ENCODE measurements around the gene HOTAIR. TPM values are rescaled to one million over a fixed set of nuclear protein-coding genes. Genes with fewer than 3 reads are reported as not detected.

Gene HOTAIR
- polyA plus RNA-seq, 3 donors = not detected

DNA sequence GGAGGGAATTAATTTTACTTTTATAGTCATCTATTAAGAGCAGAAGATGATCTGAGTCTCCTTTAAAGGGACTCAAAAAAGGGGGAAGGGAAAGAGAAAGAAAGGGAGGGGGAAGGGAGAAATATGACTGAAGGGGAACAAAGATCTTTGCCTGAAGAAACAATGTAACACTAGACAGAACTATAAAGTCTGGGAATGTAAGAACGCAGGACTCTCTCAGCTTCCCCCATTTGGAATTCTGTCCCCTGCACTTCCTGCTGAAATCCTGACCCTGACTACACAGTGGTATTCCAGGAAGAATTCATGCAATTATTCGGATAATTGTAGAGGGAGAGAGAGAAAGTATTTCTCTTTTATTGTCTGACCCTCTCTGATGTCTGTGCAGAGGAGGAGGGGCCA, 10.4 kb downstream of the HOTAIR start:
- peaks cover 98 to 99% (median 98%) of the 10 kb centered on the region in 3 donors for H3K27me3 Mint-ChIP-seq (ENCODE audit: low read depth in 3 of 3)
- peaks cover 11 to 91% of the 10 kb centered on the region in 2 donors for H3K9me3 ChIP-seq (replicated peaks in 1 of 2; ENCODE audit: control insufficient read depth in 1 of 2, insufficient read depth in 1 of 2, low read length in 2 of 2)
- WGBS (ENCODE audit: insufficient coverage) = no CpG with 5 or more reads among the region's 2 CpGs
- DNase-seq = no peak
- H3K27ac Mint-ChIP-seq = no peak overlapping the region
- H3K4me3 Mint-ChIP-seq = peak overlapping the region; percentile 8 to 82
- no peaks in the 10 kb centered on the region for H4K20me1 ChIP-seq (ENCODE audit: insufficient read depth, low read length)
- H3K4me3 ChIP-seq (replicated peaks in 1 of 3; ENCODE audit: low read depth in 2 of 3, low read length in 3 of 3) = no peak overlapping the region
- no peak overlapping the region for H3K4me2 ChIP-seq (replicated peaks; ENCODE audit: extremely low read depth, low read length, poor library complexity, severe bottlenecking)
- H3K79me2 ChIP-seq (ENCODE audit: insufficient read depth, low read length) = no peaks in the 10 kb centered on the region
- TF ChIP-seq, protein P1, sequence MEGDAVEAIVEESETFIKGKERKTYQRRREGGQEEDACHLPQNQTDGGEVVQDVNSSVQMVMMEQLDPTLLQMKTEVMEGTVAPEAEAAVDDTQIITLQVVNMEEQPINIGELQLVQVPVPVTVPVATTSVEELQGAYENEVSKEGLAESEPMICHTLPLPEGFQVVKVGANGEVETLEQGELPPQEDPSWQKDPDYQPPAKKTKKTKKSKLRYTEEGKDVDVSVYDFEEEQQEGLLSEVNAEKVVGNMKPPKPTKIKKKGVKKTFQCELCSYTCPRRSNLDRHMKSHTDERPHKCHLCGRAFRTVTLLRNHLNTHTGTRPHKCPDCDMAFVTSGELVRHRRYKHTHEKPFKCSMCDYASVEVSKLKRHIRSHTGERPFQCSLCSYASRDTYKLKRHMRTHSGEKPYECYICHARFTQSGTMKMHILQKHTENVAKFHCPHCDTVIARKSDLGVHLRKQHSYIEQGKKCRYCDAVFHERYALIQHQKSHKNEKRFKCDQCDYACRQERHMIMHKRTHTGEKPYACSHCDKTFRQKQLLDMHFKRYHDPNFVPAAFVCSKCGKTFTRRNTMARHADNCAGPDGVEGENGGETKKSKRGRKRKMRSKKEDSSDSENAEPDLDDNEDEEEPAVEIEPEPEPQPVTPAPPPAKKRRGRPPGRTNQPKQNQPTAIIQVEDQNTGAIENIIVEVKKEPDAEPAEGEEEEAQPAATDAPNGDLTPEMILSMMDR (IDR thresholded peaks at IDR 0.05) = no peak
- H3K27ac ChIP-seq (ENCODE audit: low read depth in 1 of 2, low read length in 2 of 2) = no peak overlapping the region
- H3K27me3 ChIP-seq (ENCODE audit: control insufficient read depth in 2 of 2, insufficient read depth in 2 of 2, low read length in 2 of 2) = peaks cover 98 to 100% of the 10 kb centered on the region in 2 donors
- H3K9me3 Mint-ChIP-seq = peaks cover 5 to 71% (median 35%) of the 10 kb centered on the region in 7 donors
- H3K9ac ChIP-seq (ENCODE audit: insufficient read depth, low read length, poor library complexity, severe bottlenecking) = no peak overlapping the region
- no peaks in the 10 kb centered on the region for H3K36me3 ChIP-seq (replicated peaks in 1 of 2; ENCODE audit: control insufficient read depth in 1 of 2, insufficient read depth in 2 of 2, low read length in 2 of 2)
- no peak overlapping the region for H2AFZ ChIP-seq (ENCODE audit: insufficient read depth, low read depth, low read length, poor library complexity, severe bottlenecking)
- peaks cover 39% of the 10 kb centered on the region for H3K4me1 Mint-ChIP-seq
- no peaks in the 10 kb centered on the region for H3K4me1 ChIP-seq (ENCODE audit: control insufficient read depth in 1 of 2, insufficient read depth in 2 of 2, low read length in 2 of 2)
- intact Hi-C loops (cut with micrococcal nuclease) = no loop called here
- peaks cover 4 to 28% of the 10 kb centered on the region in 2 donors for H3K36me3 Mint-ChIP-seq

DNA sequence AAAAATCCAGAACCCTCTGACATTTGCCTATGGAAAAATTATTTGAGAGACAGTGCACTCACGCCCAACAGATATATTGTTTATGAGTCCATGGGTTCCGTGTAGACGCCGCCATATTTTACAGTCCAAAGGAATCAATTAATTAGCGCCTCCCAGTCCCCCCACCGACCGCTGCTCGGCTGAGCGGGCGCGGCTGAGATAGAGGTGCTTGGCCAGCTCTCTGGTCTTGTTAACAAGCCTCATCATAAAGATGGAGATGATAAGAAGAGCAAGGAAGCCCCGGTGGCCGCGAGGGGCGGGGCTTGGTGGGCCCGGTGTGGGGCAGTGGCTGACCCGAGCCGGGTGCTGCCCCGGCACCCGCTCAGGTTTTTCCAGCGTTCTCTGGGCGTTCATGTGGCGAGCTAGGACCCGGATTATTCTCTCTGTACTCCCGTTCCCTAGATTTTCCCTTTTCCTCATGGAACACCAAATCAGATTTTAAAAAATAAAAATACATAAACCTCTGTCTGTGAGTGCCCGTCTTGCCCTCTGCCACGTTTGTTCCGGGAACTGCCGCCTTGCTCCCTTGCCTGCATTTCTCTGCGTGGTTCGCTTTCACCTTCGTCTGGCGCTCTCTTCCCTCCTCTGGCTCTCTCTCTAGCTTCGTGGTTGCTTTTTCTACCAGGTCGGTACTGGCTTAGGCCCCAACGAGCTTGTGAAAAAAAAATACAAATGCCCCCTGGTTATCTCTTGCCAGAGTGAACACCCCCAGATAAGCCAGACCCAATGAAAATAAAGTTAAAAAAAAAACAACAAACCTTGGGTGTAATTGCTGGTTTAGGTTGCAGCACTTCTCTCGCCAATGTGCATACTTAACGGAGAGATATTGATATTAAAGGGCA, 11.1 kb downstream of the HOTAIR start:
- H4K20me1 ChIP-seq (ENCODE audit: insufficient read depth, low read length) = no peaks in the 10 kb centered on the region
- H3K4me3 Mint-ChIP-seq = peak overlapping the region in 1 of 2 donors; percentile 82
- no peaks in the 10 kb centered on the region for H3K4me1 ChIP-seq (ENCODE audit: control insufficient read depth in 1 of 2, insufficient read depth in 2 of 2, low read length in 2 of 2)
- TF ChIP-seq, protein P1 (IDR thresholded peaks at IDR 0.05) = no peak
- no peak overlapping the region for H3K27ac ChIP-seq (ENCODE audit: low read depth in 1 of 2, low read length in 2 of 2)
- H3K36me3 Mint-ChIP-seq = peaks cover 4 to 27% of the 10 kb centered on the region in 2 donors
- intact Hi-C loops (cut with micrococcal nuclease) = no loop called here
- H3K4me1 Mint-ChIP-seq = peaks cover 38% of the 10 kb centered on the region
- no peak overlapping the region for H3K4me2 ChIP-seq (replicated peaks; ENCODE audit: extremely low read depth, low read length, poor library complexity, severe bottlenecking)
- peaks cover 96 to 100% of the 10 kb centered on the region in 2 donors for H3K27me3 ChIP-seq (ENCODE audit: control insufficient read depth in 2 of 2, insufficient read depth in 2 of 2, low read length in 2 of 2)
- no peaks in the 10 kb centered on the region for H3K36me3 ChIP-seq (replicated peaks in 1 of 2; ENCODE audit: control insufficient read depth in 1 of 2, insufficient read depth in 2 of 2, low read length in 2 of 2)
- H3K27ac Mint-ChIP-seq = no peak overlapping the region
- no peak for DNase-seq
- H3K9ac ChIP-seq (ENCODE audit: insufficient read depth, low read length, poor library complexity, severe bottlenecking) = no peak overlapping the region
- no peaks in the 10 kb centered on the region for H3K79me2 ChIP-seq (ENCODE audit: insufficient read depth, low read length)
- H3K9me3 Mint-ChIP-seq = peaks cover 5 to 71% (median 35%) of the 10 kb centered on the region in 7 donors
- peaks cover 11 to 89% of the 10 kb centered on the region in 2 donors for H3K9me3 ChIP-seq (replicated peaks in 1 of 2; ENCODE audit: control insufficient read depth in 1 of 2, insufficient read depth in 1 of 2, low read length in 2 of 2)
- WGBS (ENCODE audit: insufficient coverage) = 5% methylated on average over 16 of the region's 38 CpGs
- no peak overlapping the region for H3K4me3 ChIP-seq (replicated peaks in 1 of 3; ENCODE audit: low read depth in 2 of 3, low read length in 3 of 3)
- no peak overlapping the region for H2AFZ ChIP-seq (ENCODE audit: insufficient read depth, low read depth, low read length, poor library complexity, severe bottlenecking)
- H3K27me3 Mint-ChIP-seq (ENCODE audit: low read depth in 3 of 3) = peaks cover 96 to 99% (median 96%) of the 10 kb centered on the region in 3 donors
